HG03060 (cell line): ENCODE data around the gene PRLR.
"Not testable (repeated sequence)": the region's sequence is repeated elsewhere in the genome, so short reads cannot be mapped to it uniquely, and the experiment has no call there.

Source experiments
- ATAC-seq: cut with Tn5 transposase; IDR thresholded peaks from one replicate; pipeline ENCODE4 v1.9.1; 2021; ENCODE audit warnings: low read depth, moderate number of reproducible peaks; ENCODE audit not compliant: unreplicated experiment

Gene PRLR

DNA sequence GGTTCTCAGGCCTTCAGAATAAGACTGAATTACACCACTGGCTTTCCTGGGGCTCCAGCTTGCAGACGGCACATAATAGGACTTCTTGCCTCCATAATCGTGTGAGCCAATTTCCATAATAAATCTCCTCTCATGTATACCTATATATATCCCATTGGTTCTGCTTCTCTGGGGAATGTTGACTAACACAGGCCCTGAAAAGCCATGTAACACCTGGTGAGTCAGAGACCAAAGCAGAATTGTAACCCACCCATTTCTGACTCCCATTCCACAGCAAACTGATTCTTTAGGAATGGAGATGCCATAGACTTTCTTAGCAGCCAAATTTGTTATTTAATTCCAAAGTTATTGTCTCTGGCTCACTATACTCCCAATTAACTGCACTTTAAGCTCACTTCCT lies 97.1 kb downstream of the PRLR start:
- no peak for ATAC-seq

DNA sequence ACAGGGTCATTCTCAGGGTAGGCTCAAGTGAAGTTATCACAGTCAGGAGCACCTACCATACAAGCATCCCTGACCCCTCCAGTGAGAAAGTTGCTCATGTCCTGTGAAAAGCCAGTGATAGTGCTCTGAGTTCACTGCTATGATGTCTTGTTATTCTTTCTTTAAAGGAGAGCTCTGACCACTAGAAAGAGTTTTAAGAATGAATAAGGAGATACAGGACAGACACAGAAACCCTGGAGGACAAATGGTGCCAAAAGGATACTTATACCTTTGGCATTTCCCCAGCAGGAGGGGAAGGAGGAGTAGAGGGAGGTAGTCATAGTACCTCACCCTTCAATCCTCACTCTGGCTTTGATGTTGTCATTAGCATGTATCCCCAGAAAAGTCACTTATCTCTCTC lies 98.6 kb downstream of the PRLR start:
- no peak for ATAC-seq

DNA sequence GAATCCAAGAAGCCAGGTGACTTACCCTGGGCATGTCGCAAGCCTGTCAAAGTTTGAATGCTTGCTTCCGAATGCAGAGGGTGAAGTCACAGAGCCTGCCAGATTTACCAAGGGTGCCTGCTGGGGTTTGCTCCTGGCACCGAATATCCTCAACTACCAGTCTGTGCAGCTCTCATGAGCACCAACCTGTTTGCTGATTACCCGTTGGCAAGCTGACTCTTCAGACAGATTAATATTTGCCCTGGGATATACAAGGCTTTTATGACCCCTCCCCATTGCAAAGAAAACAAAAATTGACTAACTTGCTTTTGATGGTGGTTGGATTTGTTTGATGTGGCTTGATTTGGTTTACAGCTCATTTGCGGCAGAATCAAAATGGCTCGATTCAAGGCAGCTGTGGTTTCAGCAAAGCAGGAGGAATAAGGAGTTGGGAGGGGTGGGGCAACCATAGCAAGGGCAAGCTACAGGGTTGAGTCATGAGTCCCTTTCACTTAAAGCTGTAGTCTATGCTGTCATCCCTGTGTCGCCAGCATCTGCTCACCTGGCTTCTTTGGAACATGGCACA lies 100.3 kb downstream of the PRLR start:
- no peak for ATAC-seq

DNA sequence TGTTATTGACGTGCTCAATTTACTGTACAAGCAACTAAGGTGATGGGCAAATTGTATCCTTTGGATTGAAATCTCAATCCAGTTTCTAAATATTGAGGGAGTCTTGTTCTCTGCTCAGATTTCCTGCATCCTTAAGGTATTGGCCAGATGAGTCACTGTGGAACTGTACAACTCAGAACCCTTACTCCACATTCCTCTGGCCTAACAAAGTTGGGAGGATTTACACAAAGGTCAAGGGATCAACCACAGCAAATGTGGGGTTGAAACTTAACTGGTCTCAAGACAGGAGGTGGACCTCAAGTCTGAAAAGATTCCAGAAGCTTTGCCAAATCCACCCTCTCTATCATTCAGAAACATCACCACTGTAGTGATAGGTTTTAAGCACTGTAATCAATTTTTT lies 101.0 kb downstream of the PRLR start:
- ATAC-seq: no peak

DNA sequence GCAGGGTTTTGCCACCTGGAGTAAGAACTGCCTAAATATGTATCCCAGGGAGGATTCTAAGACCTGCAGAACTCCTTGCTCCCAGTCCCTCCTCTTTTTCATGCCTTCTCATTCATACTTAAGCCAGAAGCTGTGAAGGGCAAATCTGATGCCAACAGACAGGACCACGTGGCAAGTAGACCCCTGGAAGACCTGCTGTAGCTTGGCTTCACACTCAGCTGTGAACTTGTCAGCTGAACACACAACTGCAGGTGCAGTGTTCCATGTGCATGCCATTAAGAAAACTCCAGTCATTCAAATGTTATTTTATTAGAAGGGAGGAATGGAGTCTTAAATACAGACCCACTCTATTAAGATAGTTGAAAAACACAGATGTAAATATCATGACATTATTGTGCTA lies 103.3 kb downstream of the PRLR start:
- no peak for ATAC-seq

DNA sequence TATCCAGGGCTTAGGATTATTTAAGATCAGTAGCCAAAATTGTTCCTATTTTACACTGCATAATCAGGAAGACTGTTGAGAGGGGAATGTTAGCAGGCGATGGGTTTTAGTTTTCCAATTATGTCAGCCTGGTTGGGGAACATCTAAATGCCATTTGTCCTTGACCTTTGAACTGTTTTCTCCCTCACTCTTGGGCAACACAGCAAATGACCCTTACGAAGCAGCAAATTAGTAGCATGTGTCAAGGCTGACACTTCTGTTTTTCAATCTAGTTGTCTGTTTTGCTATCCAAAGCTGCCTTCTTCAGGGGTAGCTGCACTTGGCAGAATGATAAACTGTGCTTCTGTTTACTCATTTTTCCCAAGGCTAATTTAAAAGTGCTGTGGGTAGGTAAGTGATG lies 104.5 kb downstream of the PRLR start:
- no peak for ATAC-seq

DNA sequence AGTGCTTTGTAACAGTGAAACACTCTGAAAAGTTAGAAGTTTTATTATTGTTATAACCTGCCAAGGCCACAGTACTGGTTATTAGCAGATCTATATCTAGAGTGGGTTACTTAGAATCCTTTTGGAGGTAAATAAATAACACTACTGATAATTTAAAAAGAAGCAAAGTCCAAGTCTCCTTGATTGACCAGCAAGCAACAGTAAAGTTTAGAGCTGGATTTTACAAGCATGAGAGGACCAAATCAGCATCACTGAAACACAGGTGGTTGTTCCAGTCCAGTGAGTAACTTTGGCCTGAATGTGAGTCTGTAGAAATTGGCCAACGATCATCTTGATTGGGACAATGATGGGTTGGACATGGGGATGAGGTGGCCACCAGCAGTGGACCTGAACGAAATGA lies 105.4 kb downstream of the PRLR start:
- ATAC-seq: no peak

DNA sequence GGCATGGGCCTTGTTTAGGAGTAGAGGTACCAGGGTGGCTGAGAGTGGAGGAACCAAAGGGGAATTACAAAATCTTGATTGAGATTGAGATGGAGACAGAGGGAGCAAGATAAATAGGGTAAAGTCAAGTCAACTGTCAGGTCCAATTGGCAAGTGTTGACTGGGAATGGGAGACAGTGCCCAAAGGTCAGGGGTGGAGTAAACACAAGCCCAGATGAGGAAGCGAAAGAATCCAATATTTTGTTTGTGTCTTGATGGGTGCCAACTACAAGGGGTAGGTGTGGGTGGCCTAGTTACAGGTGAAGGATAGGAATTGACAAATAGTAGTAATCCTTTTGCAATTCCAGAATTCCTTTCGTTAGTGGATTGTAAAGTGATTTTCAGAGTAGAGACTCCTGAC lies 107.5 kb downstream of the PRLR start:
- no peak for ATAC-seq

DNA sequence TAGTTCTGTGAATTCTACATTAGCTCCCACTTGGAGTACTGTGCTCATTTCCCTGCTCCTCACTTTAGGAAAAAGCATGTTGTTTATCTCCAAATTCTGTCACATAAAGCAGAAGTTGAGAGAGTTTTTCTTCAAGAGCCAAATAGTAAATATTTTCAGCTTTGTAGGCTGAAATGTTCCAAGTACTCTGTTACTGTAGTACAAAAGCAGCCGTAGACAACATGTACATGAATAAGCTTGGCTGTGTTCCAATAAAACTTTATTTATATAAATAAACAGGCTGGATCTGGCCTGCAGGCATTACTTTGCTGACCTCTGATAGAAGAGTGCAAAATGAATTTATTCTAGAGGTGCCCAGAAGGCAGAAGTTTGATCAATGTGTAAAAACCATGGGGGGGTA lies 109.6 kb downstream of the PRLR start:
- no peak for ATAC-seq

DNA sequence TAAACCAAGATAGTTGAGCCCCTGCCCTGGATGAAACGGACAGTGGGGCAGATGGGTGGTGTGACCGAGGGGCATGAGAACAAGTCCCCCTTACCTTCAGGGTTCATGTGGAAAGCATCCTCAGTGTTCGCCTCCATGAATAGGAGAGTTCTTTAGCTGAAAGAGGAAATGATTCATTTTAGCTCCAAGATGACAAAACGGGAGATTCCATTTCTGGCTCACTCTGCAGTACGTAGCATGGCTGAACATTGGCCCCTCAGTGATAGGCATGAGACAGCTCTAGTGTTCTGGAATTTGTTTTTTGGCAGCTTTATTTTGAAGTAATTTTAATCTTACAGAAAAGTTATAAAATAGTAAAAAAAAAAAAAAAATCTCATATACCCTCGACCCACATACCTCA lies 112.3 kb downstream of the PRLR start:
- ATAC-seq: no peak

DNA sequence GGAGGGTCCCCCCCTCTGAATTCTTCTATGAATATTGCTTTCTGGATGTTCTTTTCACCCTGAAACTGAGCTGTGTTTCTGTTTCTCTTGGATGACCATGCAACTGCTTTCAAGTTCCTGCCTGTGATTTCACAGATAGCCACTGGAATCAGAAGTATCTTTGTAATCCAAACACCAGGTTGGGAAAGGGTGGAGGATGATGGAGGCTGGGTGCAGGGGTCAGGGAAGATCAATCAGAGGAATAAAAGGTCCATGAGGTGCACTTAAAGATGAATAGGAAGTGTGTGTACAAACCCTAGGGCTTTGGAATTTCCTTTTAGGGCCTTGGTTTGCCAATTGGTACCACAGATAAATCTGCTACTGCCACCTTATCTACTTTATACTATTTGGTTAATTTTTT lies 114.4 kb downstream of the PRLR start:
- ATAC-seq: no peak

DNA sequence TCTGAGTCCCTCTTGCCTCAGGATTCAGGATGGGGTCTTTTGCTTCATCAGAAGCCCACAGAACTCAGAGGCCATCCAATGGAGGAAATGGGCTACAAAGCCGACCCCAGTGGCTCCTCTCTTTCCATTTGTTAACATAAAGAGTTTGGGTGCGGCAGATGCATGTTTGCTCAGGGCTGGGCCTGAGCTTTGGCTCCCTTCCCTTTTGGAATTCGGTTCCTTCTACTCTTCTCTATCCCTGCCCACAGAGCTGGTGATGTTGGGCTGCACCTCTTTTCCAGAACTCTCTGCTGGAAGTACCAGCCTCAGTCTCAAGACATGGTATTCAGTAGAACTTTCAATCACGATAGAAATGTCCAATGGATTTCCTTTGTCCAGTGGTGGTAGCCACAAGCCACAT lies 115.6 kb downstream of the PRLR start:
- no peak for ATAC-seq

DNA sequence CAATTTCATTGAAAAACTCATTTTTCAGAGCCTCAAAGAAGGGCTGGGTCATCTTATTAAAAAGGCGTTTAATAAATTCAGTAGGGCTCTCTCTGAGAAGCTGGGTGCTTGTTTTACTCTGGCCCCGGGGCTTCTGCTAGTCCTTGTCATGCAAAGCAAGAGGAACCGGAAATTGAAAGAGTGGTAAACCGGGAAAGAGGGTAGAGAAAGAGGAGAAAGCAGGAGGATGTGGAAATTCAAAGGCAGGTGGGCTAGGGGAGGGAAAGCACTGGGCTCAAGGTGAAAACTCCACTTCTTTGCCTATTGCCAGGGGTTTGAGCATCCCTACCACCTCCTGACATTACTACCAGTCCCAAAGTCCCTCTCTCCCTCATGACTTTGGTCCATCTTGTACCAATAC lies 118.0 kb downstream of the PRLR start:
- no peak for ATAC-seq

DNA sequence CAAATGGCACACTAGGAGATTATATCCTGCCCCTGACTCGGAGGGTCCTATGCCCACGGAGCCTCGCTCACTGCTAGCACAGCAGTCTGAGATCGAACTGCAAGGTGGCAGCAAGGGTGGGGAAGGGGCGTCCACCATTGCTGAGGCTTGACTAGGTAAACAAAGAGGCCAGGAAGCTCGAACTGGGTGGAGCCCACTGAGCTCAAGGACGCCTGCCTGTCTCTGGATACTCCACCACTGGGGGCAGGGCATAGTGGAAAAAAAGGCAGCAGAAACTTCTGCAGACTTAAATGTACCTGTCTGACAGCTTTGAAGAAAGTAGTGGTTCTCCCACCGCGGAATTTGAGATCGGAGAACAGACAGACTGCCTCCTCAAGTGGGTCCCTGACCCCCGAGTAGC lies 125.7 kb downstream of the PRLR start:
- not testable (repeated sequence) for ATAC-seq

DNA sequence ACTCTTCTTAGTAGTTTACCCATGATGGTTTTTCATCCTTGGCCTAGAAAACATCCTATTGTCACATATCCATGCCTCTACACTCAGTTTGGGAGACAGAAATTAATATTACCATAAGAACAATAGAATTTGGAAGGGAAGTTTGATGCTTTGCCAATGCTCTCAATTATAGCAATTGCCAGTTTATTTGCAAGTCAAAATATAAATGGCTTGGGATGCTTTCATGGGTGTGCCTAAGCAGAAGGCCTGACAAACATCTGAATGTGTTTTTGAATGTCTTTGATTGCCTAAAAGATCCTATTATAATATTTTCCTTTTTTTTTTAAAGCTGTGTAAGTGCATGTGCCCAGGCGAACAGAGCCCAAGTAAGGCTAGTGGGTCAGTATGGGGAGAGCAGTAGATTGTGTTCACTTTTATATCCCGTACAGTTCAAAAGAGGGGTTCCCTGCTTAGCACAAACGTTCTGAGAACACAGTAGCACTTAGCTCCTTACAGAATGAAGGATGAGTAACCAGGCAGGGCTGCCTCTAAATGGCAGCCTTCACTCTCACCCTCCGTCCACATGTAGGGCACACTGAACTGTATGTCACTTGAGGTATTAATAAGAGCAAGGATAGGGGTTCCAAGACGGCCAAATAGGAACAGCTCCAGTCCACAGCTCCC lies 126.5 kb downstream of the PRLR start:
- ATAC-seq: no peak

DNA sequence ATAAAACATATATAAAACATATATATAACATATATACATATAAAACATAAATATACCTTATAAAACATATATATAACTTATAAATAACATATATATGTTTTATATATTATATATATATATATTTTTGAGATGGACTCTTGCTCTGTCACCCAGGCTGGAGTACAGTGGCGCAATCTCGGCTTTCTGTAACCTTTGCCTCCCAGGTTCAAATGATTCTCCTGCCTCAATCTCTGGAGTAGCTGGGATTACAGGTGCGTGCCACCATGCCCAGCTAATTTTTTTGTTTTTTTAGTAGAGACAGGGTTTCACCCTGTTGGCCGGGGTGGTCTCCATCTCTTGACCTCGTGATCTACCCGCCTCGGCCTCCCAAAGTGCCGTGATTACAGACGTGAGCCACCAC lies 128.6 kb downstream of the PRLR start:
- ATAC-seq: not testable (repeated sequence)

DNA sequence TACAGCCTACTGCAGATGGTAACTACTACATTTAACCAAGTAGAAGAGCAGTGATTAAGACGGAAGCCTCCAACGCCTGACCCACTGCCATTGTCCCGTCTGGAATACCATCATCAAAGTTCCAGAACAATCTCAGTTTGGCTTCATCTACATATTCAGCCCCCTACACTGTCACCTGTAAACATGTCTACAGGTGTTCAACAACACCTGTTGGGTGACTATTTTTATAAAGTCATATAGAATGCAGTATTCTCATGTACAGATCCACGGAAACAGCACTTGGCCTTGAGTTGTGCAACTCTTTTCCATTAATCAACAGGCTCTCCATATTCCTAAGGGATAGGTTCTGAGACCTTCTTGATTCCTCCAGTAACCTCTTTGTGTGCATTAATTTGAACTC lies 129.3 kb downstream of the PRLR start:
- ATAC-seq: no peak

DNA sequence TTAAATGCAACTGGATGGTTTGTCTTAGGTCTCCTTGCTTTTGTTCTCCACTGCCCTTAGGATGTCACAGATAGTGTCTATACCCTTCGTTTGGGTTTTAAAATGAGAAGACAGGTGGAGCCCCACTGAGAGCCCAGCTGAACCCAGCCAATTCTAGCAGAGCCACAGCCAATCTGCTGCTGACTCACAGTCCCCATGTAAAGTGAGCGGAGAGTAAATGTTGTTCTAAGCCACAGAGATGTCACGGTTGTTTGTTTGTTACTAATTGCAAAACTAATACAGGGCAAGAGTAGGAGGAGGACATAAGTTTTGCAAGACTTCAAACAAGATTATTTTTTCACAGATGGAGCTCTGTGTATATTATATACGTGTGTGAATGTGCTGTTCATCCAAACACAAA lies 132.1 kb downstream of the PRLR start:
- ATAC-seq: no peak

DNA sequence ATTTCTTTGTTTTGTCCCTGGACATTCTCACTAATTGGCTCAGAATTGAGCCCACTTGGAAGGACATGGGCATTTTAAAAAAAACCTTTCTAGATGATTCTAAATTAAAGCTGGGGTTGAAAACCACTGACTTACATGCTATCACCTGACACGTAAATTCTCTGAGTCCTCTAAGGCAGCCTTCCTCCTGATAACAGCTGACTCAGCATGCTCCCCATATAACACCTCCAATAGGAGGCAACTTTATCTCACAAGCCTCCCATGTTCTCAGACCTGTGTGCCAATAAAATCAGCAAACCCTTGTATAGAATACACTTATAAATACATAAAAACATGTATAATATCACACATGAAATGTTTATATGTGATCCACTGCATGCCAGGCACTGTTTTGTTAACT lies 133.4 kb downstream of the PRLR start:
- no peak for ATAC-seq

DNA sequence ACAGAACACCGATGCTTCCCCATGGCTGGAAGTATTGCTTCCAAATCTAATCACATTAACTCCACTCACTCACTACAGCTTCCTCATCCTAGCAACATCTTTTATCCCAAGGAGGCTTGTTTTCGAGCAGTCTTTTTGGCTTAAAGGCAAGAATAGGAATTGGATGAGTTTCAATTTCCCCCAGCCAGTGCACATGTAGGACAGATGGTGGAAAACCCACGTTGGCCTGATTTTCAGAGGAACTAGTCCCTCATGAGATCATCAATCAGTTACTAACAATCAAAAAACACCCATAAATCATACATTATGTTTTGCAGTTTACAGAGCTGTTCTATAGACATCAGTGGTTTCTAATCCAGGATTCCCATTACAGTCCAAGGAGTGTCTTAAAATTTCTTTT lies 134.1 kb downstream of the PRLR start:
- no peak for ATAC-seq

DNA sequence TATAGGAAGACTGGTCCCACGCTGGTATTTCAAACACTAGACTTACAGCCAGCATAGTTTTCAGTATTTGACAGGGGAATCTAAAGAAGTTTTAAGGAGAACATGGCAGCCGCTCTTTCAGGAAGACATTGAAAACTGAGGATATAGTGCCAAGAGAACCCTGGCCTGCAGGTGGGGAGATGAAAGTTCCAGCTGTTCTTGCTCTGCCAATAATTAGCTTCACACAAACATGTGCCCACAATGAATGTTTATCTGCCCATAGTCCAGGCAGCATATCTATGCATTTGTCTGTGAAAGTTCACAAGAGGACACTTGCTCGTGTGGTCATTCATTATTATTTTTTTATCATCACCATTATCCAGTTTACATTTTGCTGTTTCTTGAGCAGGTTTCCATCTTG lies 134.9 kb downstream of the PRLR start:
- ATAC-seq: no peak

DNA sequence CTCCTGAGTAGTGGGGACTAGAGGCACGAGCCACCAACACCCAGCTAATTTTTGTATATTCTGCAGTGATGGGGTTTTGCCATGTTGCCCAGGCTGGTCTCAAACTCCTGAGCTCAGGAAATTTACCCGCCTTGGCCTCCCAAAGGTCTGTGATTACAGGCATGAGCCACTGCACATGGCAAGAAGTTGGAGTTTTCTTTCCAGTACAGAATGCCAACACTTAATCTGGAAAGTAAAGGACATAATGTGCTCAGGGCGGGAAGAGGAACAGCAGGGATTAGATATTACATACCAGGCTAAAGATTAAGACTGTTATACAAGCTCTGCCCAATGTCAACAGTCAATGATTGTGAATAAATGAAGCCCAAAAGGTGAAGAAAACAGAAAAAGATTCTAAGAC lies 135.3 kb downstream of the PRLR start:
- ATAC-seq: no peak

DNA sequence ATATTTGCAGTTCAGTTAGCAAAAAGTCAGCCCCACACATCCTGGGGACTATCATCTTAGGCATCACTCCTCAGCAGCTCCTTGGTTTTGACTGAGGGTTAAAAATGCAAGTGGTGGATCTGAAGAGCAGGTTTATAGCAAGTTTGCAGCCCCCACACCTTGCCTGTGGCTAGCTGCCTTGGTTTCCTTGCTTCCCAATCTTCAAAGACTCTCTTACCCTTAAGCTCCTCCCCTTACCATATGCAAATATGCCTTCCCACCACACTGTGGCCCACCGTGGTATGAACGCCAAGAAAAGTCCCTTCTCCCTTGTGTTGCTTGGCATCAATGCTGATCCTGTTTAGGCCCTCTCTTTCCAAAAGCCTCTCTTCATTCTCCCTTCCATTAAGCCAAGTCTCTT lies 137.6 kb downstream of the PRLR start:
- ATAC-seq: no peak
